IPS-11a (cell line): ENCODE measurements around the gene CCNJL.
"Not testable (repeated sequence)": the region's sequence is repeated elsewhere in the genome, so short reads cannot be mapped to it uniquely, and the experiment has no call there.

Experiments
- H3K4me3 ChIP-seq: one replicate; pipeline ENCODE4 v1.5.1; 2013; ENCODE audit warnings: low read depth, low read length, control low read depth

The CCNJL gene

GRCh38 chr5:160334716-160335115 is 22.4 kb upstream of the CCNJL start:
- H3K4me3 ChIP-seq, result not testable (repeated sequence)

- no peak overlapping the region for H3K4me3 ChIP-seq
Observed at GRCh38 chr5:160333721-160334120, 21.4 kb upstream of the CCNJL start.

DNA sequence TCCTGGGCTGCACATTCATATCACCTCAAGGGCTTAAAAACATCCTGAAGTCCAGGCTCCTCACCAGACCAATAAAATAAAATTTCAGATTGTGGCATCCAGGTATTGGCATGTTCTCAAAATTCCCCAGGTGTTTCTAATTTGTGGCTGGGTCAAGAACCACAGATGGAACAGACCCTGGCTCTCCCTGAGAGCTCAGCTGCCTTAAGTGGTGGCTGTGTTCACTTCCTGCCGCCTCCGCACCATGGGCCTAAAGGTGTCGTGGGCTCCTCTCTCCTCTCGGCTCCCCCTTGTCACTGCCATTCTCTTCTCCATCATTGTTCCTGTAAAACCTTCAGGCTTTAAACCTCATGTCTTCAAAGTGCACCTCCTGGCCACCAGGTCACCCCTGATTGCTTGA is 17.8 kb upstream of the CCNJL start:
- no peak overlapping the region for H3K4me3 ChIP-seq

GRCh38 chr5:160327818-160328217 is 15.5 kb upstream of the CCNJL start:
- no peak overlapping the region for H3K4me3 ChIP-seq

DNA sequence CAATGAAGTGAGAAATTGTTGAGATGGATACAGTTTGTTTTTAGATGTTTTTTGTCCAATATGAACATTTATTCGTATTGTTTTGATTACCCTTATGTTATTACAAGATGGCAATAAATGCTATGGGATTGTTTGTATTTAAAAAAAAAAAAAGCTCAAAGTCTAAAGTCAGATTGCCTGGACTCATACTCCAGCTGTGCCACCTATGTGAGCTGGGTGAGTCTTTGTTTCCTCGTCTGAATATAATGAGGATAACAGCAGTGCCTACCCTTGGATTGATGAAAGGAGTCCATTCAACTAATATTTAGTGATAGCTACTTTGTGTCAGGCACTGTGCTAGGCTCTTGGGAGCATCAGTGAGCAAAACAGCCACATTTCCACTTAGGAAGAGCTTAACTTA is 14.6 kb upstream of the CCNJL start:
- H3K4me3 ChIP-seq, result no peak overlapping the region

DNA sequence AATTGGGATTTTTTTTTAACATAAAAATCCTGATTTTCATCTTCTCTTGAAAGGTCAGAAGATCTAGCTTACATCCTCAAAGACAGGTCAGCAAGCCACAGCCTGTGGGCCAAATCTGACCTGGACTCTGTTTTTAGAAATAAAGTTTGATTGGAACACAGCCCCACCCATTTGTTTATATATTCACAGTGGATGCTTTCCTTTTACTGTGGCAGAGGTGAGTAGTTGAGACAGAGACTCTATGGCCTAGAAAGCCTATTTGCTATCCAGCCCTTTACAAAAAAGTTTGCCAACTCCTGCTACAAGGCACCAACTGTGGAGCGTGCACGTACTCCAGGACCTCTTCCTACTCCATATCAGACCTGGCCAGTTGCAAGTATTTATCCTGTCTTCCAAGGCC is 13.4 kb upstream of the CCNJL start:
- no peak overlapping the region for H3K4me3 ChIP-seq

- H3K4me3 ChIP-seq, result no peak overlapping the region
Observed at GRCh38 chr5:160324886-160325285, 12.5 kb upstream of the CCNJL start.

DNA sequence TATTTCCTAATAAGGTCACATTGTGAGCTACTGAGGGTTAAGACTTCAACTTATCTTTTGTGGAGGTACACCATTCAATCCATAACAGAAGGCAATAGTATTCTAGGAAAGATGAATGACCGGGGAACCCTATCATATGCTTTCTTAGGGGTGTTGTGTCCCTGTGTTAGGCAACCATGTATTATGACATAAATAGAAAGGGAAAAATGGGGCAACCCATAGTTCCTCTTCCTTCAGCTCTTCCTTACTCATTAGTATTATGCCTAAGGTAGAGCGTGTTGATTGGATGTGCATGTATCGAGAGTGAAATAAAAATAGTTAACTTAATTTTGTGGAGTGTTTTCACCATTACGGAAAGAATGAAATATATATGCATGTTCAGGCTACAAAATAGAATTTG is 6.0 kb upstream of the CCNJL start:
- no peak overlapping the region for H3K4me3 ChIP-seq

GRCh38 chr5:160317434-160317833 is 5.1 kb upstream of the CCNJL start:
- no peak overlapping the region for H3K4me3 ChIP-seq

DNA sequence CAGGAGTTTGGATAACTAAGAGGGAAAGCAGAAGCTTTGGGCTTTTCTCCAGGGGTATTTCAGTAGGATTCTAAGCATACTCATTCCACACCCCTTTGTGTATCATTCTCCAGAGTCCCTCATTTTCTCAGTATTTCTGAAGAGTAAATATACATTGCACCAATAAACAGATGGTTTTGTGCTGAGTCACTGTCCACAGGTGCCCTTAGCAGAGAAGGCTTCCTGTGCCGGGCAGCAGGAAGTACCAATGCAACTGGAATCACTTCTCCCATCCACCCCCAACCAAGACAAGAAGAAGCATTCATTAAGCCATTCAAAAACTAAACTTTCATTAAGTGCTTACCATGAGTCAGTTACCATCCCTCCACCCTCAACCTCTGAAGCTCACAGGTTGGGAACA is 3.6 kb upstream of the CCNJL start:
- H3K4me3 ChIP-seq, result no peak overlapping the region

GRCh38 chr5:160312960-160313727 is 780 bp upstream of the CCNJL start:
- H3K4me3 ChIP-seq, result peak overlapping the region; percentile 81

DNA sequence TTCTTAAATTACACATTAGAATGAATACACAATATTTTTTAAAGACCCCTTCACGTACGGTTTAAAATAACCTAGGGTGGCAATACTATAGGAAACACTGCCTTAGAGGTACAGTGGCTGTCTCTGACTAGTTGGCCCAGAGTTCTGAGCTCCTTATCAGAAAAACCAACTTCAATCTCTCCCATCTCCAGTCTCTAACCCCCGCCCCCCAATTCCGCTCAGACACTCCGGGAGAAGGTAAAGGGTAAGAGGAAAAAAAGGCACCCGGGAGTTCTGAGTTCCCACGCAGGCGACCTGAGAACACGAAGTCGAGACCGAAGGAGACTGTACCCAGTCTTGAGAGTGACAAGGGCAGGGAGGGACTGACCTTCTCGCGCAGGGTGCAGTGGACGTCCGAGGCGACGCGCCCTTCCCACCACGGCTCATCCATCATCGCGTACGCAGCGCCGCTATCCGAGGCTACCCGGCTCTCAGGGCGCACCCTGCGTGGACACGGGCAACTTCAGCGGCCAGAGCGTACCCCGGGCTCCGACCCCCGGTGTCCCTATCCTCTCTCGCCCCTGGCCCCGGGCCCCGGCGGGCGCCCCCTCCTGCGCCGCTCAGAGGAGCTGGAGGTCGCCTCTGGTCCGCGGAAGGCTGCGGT is 752 bp downstream of the CCNJL start:
- H3K4me3 ChIP-seq, result peak overlapping the region; percentile 81

- no peak overlapping the region for H3K4me3 ChIP-seq
Observed at GRCh38 chr5:160310552-160311295, 1.6 kb downstream of the CCNJL start.

GRCh38 chr5:160310140-160310539 is 2.2 kb downstream of the CCNJL start:
- H3K4me3 ChIP-seq, result no peak overlapping the region

DNA sequence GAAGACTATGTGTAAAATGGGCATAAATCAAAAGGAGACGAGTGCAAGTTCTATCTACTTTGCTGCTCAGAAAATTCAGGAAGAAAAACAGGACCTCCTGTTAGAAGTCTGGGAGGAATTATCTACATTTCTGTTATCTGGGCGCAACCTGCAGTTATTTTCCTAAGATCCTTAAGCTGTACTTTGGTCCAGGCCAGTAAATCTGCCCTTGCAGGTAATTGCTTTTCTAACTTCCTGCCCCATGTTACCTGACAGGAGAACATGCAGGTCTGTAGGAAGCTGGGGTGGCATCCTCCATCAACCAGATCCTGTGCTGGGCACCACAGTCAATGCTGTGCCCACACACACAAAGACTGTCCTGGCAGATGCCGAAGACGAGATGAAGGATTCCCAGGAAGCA is 5.7 kb downstream of the CCNJL start:
- no peak overlapping the region for H3K4me3 ChIP-seq

DNA sequence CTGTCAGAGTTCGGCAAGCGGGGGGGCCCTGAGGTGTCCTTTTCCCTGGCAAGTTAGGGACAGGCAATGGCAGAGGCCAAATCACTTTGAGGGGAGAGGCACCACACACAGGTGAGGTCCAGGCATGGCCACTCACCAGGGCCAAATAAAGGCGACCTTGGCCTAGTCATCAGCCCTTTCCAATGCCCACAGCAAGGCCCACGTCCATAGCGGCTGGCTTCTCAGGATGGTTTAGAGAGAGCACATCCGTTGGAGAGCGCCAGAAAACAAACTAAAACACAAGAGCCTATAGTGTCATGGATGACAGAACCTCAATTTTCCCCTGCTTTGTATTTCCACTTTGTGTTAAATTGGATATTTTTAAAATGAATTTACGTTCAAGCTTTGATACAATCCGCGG is 7.0 kb downstream of the CCNJL start:
- no peak overlapping the region for H3K4me3 ChIP-seq

GRCh38 chr5:160303690-160304089 is 8.7 kb downstream of the CCNJL start:
- H3K4me3 ChIP-seq, result no peak overlapping the region

DNA sequence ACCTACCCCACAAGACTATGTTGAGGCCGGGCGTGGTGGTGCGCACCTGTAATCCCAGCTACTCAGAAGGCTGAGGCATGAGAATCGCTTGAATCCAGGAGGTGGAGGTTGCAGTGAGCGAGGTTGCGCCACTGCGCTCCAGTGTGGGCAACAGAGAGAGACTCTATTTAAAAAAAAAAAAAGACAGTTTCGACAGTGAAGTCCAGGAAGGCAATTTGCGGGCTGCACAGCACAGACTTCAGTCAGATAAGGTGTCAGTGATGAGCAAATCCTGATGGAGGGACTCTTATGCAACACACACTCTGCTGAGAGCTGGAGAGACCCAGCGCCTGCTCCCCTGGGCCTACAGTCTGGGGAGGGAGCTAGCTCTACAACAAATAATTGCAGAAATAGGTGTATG is 14.2 kb downstream of the CCNJL start:
- no peak overlapping the region for H3K4me3 ChIP-seq

- H3K4me3 ChIP-seq, result no peak overlapping the region
Observed at GRCh38 chr5:160297776-160298175, 14.6 kb downstream of the CCNJL start.

GRCh38 chr5:160297004-160297403 is 15.4 kb downstream of the CCNJL start:
- H3K4me3 ChIP-seq, result no peak overlapping the region

DNA sequence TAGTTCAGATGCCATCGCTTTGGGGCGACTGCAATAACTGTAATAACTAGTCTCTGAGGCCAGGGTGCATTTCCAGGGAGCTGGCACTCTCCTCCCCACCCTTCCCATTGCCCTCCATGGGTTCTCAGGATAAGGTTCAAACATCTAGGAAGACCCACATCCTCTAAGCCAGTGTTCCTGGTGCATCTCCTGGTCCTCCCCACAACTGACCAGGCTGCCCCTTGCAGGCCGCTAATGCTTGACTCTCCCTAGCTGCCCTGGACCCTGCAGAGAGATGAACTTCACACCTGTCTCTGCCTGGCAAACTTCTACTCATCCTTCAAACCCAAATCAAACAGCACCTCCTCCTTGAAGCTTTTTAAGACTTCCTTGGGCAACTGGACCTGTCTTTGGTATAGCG is 15.9 kb downstream of the CCNJL start:
- H3K4me3 ChIP-seq, result no peak overlapping the region
